Panc1 (cell line): ENCODE results near the gene ADAM10. TPM values are rescaled to one million over a fixed set of nuclear protein-coding genes. Genes with fewer than 3 reads are reported as not detected.

Experiments
- ATAC-seq: fragments of 200-7000 bp; cut with Tn5 transposase; 2 replicates; pipeline ENCODE4 v1.9.1; 2020; ENCODE audit warnings: mild to moderate bottlenecking, moderate library complexity
- BruUV-seq: library from RNA; stranded (reverse); fragments of 400-500 nt; replicated peaks from 2 replicates; lab custom pipeline; 2021; lab: Mats Ljungman, UMichigan
- CTCF ChIA-PET: fragments of 300-600 bp; sonication (Branson Sonifier 250); formaldehyde crosslinking; loops from one replicate; lab custom pipeline; 2022; ENCODE audit warnings: antibody characterized with exemption; lab: Charles Lee
- POLR2A ChIA-PET: fragments of 300-600 bp; sonication (Branson Sonifier 250); formaldehyde crosslinking; loops from one replicate; lab custom pipeline; 2022; ENCODE audit warnings: antibody characterized with exemption; lab: Charles Lee
- DNase-seq: peaks from one replicate; pipeline ENCODE4 v3.0.0-alpha.2; 2010; ENCODE audit warnings: low read depth, low spot score
- H3K27ac ChIP-seq: 2 replicates; pipeline ENCODE4 v1.5.1; 2011; ENCODE audit warnings: mild to moderate bottlenecking, low read length, inconsistent platforms
- H3K27me3 ChIP-seq: fragments of 200-500 bp; sonication (Bioruptor generic); 2 replicates; pipeline ENCODE4 v1.6.0; 2014; ENCODE audit warnings: low read length, inconsistent platforms; ENCODE audit not compliant: control insufficient read depth, insufficient read depth
- H3K36me3 ChIP-seq: fragments of 200-500 bp; sonication (Bioruptor generic); 2 replicates; pipeline ENCODE4 v1.5.1; 2014; ENCODE audit warnings: inconsistent platforms, mild to moderate bottlenecking, low read length, moderate library complexity; ENCODE audit not compliant: control insufficient read depth, insufficient read depth
- H3K4me1 ChIP-seq: 2 replicates; pipeline ENCODE4 v1.5.1; 2011; ENCODE audit warnings: inconsistent platforms, mild to moderate bottlenecking, low read length, moderate library complexity; ENCODE audit not compliant: control insufficient read depth, insufficient read depth
- H3K4me3 ChIP-seq, 2 experiments: 2 replicates each; pipeline ENCODE4 v1.5.1; 2011 to 2012; ENCODE audit warnings: low read depth in 2 of 2, low read length in 2 of 2, mild to moderate bottlenecking in 2 of 2, inconsistent platforms in 1 of 2, moderate library complexity in 1 of 2
- H3K9me3 ChIP-seq: fragments of 200-500 bp; sonication (Bioruptor generic); 2 replicates; pipeline ENCODE4 v1.5.1; 2014; ENCODE audit warnings: low read depth, mild to moderate bottlenecking, inconsistent platforms, low read length, moderate library complexity; ENCODE audit not compliant: control insufficient read depth, insufficient read depth
- CTCF ChIP-seq: fragments of 450-650 bp; IDR thresholded peaks from 2 replicates; pipeline ENCODE4 v1.5.1; 2017; ENCODE audit warnings: mild to moderate bottlenecking
- POLR2AphosphoS5 ChIP-seq: IDR thresholded peaks from 2 replicates; pipeline ENCODE4 v1.6.1; 2012; ENCODE audit warnings: mild to moderate bottlenecking, low read depth, low read length, moderate library complexity
- REST ChIP-seq, 2 experiments: IDR thresholded peaks; 2 replicates each; pipeline ENCODE4 v1.6.1; 2011 to 2012; ENCODE audit warnings: low read depth in 2 of 2, control low read depth in 1 of 2, low read length in 1 of 2, mild to moderate bottlenecking in 1 of 2, moderate library complexity in 1 of 2; ENCODE audit not compliant: insufficient read depth in 1 of 2
- SIN3A ChIP-seq: IDR thresholded peaks from 2 replicates; pipeline ENCODE4 v1.6.1; 2012; ENCODE audit warnings: low read depth, mild to moderate bottlenecking, low read length, moderate library complexity, borderline replicate concordance; ENCODE audit not compliant: insufficient read depth
- TCF7L2 ChIP-seq: IDR thresholded peaks from 2 replicates; pipeline ENCODE4 v1.6.1; 2011; ENCODE audit warnings: mild to moderate bottlenecking, low read depth, low read length, inconsistent platforms
- in situ Hi-C: cut with HindIII; loops from 2 replicates; pipeline ENCODE4 v1.10.0; 2016; ENCODE audit warnings: low sequenced_read_pairs, low pct_unique_long_range_greater_than_20kb
- intact Hi-C: fragments of 100-400 bp; cut with micrococcal nuclease; formaldehyde crosslinking; loops from one replicate; pipeline ENCODE4 v1.10.0; 2022; ENCODE audit not compliant: unreplicated experiment
- total RNA-seq: library from RNA; stranded (reverse); gene quantifications from one replicate; pipeline ENCODE4 v1.2.1, GENCODE V29; 2021; ENCODE audit not compliant: unreplicated experiment

ADAM10 gene
- total RNA-seq, 1 experiment from 2014 or later = 176 TPM

- ChIA-PET CTCF (interaction anchor here (0.7 kb wide), 1 partner anchor 234 kb away, joined by 6 read pairs; no protein-coding TSS in a partner anchor), POLR2A (no interaction called here)
- in situ Hi-C loops = no loop called here
- TF ChIP-seq POLR2AphosphoS5 (no peak), SIN3A (no peak), TCF7L2 (no peak), REST (IDR thresholded peaks at IDR 0.05; ENCODE audit: insufficient read depth in 1 of 2, low read depth in 2 of 2, low read length in 1 of 2) (no peak), CTCF (no peak)
- ATAC-seq (no peak), DNase-seq (no peak)
- Histone ChIP-seq H3K4me1 (0 out of 2 replicates have a peak, but pooled peaks cover 3% of the 10 kb centered on the region), H3K9me3 (no peaks in the 10 kb centered on the region), H3K27me3 (no peaks in the 10 kb centered on the region), H3K4me3 (no peak overlapping the region), H3K36me3 (no peaks in the 10 kb centered on the region), H3K27ac (no peak overlapping the region)
- intact Hi-C loops = no loop called here
- BruUV-seq = no TSS peak
These were observed 160.5 kb downstream of the ADAM10 start for GRCh38 chr15:58589047-58589446.

- no TSS peak for BruUV-seq
- Histone ChIP-seq H3K9me3 (no peaks in the 10 kb centered on the region), H3K4me3 (no peak overlapping the region), H3K4me1 (0 out of 2 replicates have a peak, but pooled peaks cover 3% of the 10 kb centered on the region), H3K27ac (no peak overlapping the region), H3K36me3 (no peaks in the 10 kb centered on the region), H3K27me3 (no peaks in the 10 kb centered on the region)
- POLR2A ChIA-PET = interaction anchor here (0.8 kb wide), 1 partner anchor 230 kb away, joined by 5 read pairs; no protein-coding TSS in a partner anchor
- in situ Hi-C loops = no loop called here
- CTCF ChIA-PET = interaction anchor here (0.7 kb wide), 1 partner anchor 317 kb away, joined by 3 read pairs; no protein-coding TSS in a partner anchor
- intact Hi-C loops = no loop called here
- TF ChIP-seq TCF7L2 = no peak
- no peak for TF ChIP-seq CTCF
- no peak for TF ChIP-seq SIN3A
- TF ChIP-seq REST (IDR thresholded peaks at IDR 0.05; ENCODE audit: insufficient read depth in 1 of 2, low read depth in 2 of 2, low read length in 1 of 2) = no peak
- no peak for TF ChIP-seq POLR2AphosphoS5
- no peak for ATAC-seq
- DNase-seq = no peak
These were observed 161.4 kb downstream of the ADAM10 start for GRCh38 chr15:58588096-58588495.
